Stimulated activated naive CD4-positive, alpha-beta T cell treated with Interleukin-2 at 50 U/mL for 16 hours (primary cell): Measurements from ENCODE around the gene DISC1.
"Not testable (repeated sequence)": the region's sequence is repeated elsewhere in the genome, so short reads cannot be mapped to it uniquely, and the experiment has no call there.

Source experiments
- DNase-seq: peaks from one replicate; lab custom pipeline; 2025; lab: John Stamatoyannopoulos, UW

Gene DISC1

DNA sequence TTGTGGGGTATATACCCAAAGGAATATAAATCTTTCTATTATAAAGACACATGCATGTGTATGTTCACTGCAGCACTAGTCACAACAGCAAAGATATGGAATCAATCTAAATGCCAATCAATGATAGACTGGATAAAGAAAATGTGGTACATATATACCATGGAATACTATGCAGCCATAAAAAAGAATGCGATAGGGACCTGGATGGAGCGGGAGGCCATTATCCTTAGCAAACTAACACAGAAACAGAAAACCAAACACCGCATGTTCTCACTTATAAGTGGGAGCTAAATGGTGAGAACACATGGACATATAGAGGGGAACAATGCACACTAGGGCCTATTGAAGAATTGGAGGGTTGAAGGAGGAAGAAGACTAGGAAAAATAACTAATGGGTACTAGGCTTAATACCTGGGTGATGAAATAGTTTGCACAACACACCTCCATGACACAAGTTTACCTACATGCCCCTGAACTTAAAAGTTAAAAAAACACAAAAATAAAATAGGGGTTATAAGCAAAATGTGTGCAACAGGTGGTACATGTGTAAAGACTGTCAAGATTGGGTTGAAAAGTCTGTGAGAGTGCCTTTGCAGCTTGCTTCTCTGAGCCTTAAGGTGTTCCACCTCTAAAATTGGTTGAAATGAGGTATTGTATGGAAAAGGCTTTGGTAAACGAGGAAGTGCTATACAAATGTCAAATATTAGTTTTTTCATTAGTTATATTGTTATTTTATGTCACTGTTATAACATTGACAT is 43.5 kb downstream of the DISC1 start:
- DNase-seq: not testable (repeated sequence)

DNA sequence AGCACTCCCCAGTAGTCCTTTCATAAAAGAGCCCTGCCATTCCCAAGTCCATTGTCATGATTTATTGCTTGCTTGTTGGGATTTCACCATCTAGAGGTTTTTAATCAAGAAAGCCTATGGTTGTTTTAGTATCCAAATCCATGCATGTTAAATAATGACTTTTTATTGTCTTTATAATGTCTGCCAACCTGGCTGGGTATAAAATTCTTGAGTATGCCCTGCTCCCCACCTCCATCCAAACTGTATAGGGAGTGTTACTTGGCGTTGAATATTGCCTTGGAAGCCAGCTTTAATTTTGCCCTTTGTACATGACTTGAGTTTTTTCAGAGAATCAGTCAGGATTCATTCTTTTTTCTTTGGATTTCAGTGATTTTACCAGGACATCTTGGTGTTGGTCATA is 44.2 kb downstream of the DISC1 start:
- DNase-seq: no peak

DNA sequence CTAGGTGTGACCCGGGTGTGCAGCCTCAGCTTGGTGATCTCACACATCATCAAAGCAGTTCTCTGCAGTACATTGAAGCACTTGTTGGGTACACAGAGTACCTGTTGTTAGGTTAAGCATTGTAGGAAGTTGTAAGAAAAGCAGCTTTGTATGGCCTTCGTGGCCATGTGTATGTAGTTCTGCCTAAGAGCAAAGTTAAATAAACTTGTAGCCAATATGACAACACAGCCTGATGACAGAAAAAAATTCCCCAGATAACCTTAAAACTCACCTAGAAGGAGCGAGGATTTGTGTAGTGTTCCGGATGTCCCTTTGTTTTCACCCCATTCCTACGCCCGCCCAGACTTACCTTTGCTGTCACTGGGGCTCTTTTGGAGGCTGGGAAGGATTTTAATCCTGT is 48.0 kb downstream of the DISC1 start:
- DNase-seq: no peak

DNA sequence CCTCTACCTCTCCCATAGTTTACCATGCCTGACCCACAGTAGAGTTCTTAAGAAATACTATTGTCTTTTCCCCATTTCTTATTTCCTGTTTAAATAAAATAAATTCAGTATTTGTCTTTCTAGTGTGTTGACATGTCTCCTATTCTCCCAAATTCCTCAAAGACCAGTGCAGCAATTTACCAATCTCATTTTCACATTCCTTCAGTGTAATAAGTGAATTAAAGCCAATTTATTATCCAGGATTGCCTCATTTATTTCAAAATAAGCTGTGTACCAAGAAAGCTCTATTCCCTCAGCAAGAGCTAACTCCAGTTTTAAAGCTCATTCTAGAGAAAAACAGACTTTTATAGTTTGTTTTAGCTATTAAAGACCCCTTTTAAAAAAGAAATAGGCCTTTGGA is 49.9 kb downstream of the DISC1 start:
- no peak for DNase-seq

DNA sequence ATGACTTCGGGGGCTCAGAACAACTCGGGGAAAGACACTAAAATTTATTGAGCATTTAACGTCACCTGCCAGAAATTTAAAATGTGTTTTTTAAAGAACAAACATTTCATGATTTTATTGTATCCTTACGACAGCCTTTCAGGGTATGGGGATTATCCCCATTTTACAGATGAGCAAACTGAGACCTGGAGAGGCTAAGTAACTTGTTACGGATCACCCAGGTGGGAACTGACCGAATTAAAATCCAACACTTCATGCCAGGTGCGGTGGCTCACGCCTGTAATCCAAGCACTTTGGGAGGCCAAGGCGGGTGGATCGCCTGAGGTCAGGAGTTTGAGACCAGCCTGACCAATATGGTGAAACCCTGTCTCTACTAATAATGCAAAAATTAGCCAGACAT is 50.9 kb downstream of the DISC1 start:
- DNase-seq: no peak

DNA sequence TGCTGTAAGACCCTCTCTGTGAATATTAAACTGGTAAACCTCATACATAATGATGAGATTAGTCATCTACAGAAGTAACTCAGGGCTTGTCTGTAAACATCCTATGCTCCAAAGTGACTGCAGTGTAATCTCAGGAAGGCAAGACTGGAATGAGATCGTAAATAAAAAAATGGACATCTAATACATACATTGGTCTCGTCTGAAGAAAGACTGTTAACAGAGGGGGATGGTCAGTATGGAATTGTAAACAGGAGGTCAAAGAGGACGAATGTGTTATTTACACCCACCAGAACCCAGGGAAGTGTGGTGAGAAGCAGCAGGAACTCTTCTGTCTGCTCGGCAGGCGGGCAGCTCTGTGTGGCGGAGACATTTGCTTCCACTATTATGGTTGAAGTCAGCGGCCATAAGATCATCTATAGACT is 51.4 kb downstream of the DISC1 start:
- no peak for DNase-seq

DNA sequence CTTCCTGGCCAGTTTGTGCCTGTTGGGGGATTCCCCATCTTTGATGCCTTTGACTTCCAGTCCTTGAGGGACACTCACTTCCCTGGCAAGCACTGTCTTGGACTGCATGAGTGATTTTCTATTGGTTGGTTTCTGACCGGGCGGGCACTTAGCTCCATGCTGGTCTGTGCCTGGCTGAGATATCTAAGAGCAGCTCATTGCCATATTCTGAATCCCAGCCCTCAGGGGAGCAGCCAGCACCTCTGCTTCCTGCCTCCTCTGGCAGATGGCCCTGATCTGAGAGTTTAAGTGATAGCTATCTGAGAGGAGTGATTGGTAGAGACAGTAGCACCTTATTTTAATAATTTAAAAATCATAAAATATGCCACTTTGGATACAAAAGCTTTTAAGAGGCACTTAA is 52.5 kb downstream of the DISC1 start:
- DNase-seq: no peak

DNA sequence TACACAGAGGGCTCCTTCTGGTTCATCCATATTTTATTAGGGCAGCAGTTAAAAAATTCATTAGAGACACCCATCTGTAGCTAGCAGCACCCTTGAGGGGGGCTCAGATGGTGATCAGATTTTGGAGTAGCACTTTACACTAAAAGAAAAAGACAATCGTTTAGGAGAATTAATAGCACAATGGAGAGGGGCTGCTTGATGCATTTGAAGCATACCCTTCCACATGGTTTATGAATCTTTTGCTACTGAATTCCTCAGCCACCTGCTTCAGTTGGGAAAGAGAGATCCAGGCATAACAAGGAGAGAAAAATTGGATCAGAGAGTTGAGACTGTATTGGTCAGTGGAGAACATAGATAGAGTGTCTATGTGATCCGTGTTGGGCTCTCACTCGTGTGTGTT is 54.4 kb downstream of the DISC1 start:
- no peak for DNase-seq

DNA sequence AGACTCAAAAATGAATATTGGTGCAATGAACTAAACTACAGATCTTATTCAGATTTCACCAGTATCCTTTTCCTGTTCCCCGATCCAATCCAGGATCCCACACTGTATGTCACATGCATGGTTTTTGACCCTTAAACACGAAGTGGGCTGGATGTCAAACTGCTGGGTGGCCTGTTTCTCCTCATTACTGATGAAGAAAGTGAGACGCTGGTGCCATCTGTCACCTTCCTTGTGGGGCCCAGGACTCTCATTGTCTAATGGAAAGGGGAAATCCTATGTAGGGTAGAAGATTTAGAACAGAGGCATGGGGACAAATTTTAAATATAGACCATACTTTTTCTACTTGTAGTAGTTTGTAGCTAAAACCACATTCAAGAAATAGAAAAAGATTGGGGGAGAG is 56.2 kb downstream of the DISC1 start:
- no peak for DNase-seq

DNA sequence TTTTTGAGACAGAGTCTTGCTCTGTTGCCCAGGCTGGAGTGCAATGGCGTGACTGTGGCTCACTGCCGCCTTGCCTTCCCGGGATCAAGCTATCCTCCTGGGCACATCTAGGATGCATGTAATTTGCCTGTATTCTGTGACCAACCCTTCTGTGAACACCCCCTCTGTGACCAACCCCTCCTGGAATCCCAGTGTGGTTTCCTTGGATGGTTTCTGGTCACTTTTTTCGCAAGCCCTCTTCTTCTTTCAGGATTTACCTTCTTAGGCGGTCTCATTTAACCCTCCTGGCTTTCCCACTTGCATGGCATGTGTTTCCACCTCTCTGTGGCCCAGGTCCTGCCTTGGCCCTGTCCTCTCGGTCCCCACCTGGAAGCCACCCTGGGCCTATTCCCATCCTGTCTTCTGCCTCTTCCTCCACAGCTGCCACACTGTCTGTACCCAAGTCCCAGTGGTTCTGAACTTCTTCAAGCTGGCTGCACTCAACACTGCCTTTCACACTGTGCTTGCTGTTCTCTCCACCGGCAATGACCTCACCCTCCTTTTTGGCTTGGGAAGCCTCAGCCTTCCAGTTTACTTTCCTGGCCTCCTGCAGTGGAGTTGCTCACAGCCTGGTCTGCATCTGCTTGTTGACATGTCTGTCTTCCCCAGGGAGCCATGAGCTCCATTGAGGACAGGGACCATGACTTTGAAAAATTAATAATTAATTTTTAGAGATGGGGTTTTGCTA is 57.0 kb downstream of the DISC1 start:
- DNase-seq: no peak

DNA sequence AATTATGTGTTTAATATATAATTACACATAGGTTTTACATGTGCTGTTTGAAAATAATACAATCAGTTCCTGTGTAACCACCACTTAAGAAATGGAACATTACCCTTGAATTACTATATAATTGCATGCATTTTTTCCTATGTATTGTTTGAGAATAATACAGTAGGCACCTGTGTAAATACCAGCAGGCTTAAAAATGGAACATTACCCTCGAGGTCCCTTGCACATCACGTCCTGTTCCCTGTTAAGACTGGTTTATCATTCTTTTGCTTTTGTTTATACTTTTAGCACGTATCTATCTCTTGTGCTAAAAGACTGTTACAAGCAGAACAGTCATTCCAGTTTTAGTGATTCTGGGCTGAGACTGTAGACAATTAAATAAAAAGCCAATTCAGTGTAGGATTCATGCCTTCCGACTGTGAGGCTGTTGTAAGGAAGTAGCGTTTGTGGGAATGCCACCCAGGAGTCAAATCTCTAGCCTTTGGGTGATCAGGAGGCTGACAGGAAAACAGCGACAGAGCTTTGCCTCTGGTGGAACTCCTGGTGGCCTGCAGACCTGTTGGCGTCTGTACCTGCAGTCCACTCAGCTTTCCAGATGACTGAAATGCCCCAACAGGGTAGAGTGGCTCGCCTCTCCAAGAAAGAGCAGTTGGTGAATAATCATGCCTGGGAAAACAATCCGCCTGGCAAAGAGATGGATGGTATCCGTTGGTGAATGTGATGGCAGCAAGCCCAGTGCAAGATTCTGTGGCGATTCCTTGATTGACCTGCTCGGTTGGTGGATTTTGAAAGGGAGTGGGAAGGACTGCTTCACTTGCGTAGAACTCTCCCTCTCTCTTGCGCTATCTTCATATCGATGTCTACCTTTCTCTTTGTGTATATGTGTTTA is 58.0 kb downstream of the DISC1 start:
- DNase-seq: no peak

DNA sequence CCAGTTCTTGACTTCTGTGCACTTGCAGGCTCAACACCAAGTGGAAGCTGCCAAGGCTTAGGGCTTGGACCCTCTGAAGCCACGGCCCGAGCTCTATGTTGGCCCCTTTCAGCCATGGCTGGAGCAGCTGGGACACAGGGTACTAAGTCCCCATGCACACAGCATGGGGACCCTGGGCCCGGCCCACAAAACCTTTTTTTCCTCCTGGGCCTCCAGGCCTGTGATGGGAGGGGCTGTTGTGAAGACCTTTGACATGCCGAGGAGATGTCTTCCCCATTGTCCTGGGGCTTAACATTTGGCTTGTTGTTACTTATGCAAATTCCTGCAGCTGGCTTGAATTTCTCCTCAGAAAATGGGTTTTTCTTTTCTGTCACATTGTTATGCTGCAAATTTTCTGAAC is 59.8 kb downstream of the DISC1 start:
- no peak for DNase-seq

DNA sequence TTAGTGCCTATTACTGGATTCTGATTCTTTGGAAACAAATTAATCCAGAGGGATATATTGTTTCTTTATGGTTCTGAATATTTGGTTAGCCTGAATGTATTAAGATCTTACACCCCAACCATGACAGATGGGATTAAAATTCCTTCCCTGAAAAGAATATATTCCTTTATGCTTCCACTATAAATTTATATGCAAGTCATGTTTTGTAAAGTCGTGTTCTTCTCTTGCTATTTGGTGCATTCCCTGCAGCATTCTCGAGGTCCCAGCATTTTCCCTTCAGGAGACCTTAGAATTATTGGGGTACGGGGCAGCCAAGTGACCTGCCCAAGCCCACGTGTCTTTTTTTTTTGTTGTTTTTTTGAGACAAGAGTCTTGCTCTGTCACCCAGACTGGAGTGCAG is 62.4 kb downstream of the DISC1 start:
- no peak for DNase-seq

DNA sequence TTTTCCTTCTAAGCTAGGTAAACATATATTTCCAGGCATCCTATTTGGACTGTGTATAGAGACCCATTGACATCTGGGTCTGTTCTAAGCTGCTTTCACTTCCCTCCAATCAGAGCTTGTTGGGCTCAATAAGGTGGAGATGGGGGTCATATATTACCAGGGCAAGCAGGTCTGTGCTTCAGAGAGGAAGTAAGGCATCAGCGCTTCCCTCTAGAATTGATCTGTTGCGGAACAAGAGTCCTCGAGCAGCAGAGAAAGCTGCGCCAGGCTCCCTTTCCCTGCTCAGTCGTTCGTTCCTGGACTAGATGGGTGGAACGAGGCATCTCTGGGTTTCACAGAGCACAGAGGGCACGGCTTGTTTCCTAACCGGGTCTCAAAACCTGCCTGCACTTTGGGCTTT is 63.5 kb downstream of the DISC1 start:
- DNase-seq: no peak

DNA sequence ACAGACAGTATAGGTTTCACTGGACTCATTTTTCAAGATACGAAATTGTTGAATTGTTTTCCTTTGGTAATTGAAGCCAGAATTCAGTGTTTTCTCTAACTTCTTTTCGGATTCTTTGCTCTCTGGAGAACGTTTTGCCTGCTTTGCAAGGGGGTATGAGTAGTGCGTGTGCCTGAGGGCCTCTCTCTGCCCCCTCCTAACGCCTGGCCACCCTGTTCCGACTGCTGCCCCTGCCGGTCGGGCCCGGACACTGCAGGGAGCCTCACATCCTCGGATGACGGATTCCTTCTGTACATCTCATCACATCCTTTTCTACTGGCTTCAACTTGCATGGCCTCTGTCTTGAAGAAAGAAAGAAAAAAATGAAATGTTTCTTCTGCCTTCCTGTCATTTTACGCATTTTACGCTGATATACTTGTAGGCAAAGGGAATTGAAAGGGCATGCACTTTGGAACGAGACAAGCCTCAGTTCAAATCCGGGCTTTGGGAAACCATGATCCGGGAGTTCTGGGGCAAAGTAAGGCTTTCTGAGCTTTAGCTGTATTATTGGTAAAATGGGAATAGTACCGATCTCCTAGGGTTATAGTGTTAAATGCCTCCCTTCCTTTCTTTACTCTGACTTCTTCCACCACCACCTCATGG is 65.1 kb downstream of the DISC1 start:
- no peak for DNase-seq

DNA sequence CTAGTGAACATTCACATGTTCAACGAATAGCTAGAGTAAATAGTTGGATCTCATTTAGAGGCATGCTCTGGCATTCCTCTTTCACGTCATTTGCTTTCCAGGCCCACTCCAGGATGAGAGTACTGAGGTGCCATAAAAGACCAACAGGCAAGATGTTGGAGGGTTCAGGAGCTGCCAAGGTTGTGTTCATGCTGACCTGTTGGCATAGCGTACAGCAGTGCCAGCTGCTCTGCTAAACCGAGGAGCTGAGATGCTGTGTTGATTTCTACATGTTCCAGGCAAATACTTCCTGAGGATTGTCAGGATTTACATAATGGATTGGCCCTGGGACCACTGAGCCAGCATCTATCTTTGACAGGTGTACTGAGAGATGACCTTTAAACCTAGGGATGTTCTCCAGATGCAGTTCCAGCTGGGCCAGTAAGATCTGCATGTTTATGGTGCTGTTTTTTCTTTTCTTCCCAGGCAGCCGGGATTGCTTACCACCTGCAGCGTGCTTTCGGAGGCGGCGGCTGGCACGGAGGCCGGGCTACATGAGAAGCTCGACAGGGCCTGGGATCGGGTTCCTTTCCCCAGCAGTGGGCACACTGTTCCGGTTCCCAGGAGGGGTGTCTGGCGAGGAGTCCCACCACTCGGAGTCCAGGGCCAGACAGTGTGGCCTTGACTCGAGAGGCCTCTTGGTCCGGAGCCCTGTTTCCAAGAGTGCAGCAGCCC is 66.9 kb downstream of the DISC1 start:
- DNase-seq: no peak

DNA sequence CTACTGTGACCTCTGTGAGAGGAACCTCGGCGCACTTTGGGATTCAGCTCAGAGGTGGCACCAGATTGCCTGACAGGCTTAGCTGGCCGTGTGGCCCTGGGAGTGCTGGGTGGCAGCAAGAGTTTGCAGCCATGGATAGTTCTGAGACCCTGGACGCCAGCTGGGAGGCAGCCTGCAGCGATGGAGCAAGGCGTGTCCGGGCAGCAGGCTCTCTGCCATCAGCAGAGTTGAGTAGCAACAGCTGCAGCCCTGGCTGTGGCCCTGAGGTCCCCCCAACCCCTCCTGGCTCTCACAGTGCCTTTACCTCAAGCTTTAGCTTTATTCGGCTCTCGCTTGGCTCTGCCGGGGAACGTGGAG is 67.5 kb downstream of the DISC1 start:
- no peak for DNase-seq

DNA sequence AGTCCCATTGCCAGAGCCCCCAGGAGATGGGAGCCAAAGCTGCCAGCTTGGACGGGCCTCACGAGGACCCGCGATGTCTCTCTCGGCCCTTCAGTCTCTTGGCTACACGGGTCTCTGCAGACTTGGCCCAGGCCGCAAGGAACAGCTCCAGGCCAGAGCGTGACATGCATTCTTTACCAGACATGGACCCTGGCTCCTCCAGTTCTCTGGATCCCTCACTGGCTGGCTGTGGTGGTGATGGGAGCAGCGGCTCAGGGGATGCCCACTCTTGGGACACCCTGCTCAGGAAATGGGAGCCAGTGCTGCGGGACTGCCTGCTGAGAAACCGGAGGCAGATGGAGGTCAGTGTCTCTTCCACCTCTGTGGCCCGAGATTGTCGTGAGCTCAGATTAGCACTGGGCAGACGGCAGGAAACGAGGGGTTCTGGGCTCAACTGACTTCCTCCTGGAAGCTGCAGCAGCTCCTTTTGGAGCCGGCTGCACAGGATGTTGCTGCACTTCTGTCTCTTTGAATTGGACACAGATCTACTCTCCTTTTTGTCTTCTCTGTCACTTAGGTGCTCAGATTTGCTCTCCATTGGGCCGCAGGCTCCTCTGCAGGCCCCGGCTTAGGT is 68.0 kb downstream of the DISC1 start:
- no peak for DNase-seq

DNA sequence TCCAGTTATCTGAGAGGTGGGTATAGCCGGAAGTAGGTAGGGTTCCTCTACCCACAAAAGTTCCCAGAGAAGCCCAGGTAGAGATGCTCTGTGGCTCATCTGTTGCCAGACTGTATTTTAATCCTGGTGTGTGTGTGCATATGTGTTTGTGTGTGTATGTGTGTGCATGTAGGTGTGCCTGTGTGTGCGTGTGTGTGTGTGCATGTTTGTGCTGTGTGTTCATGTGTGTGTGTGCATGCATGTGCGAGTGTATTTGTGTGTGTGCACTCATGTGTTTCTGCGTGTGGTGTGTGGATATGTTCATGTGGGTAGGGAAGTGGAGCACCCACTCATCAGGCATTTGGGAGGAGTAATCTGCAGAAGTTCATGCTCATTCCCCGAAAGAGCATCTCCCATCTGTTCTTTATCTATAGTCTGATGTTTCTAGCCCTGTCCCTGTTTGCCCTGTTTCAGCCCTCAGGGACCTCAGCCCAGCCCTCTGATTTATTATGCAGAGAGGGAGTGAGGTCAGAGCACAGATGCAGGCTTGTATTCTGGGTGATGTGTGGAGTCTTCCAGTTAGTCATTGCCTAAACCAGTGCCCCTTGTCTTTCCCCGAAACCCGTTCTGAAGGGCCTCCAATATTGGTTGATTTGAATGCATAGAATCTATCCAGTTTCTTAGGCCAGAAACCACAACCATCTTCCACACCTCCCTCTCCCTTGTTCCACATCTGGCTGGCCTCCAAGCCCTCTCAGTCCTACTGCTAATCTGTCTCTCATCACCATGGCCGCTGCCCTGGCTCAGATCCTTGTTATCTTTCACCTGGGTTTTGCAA is 69.1 kb downstream of the DISC1 start:
- no peak for DNase-seq

DNA sequence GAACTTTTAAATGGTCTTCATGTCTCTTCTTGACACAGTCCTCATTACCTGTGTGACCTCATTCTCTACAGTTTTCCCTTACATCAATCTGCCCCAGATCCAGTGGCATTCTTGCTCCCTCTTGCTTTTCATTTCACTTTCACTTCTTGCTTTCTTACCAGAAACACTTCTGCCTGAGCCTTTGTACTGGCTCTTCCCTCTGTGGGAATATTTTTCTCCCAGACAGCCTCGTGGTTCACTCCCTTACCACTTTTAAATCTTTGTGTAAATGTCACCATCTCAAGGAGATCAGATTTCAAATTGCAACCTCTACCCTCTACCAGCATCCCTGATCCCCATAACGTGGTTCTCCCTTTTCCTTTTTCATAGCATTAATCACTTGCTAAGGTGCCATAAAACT is 73.2 kb downstream of the DISC1 start:
- no peak for DNase-seq
